Type B pancreatic cell (in vitro differentiated cells): Measurements from ENCODE around the gene SCAPER. TPM values are rescaled to one million over a fixed set of nuclear protein-coding genes. Genes with fewer than 3 reads are reported as not detected.

Experiments used
- DNase-seq: peaks from one replicate; pipeline ENCODE4 v3.0.0; 2021; ENCODE audit warnings: mixed read lengths; ENCODE audit not compliant: unreplicated experiment; ENCODE audit errors: extremely low spot score
- H3K27ac Mint-ChIP-seq: 2 replicates; pipeline ENCODE4 v1.8.0; 2021; ENCODE audit warnings: mild to moderate bottlenecking, mixed read lengths
- H3K27me3 Mint-ChIP-seq: 2 replicates; pipeline ENCODE4 v1.8.0; 2021; ENCODE audit warnings: mixed read lengths
- H3K36me3 Mint-ChIP-seq: 2 replicates; pipeline ENCODE4 v1.8.0; 2021; ENCODE audit warnings: mixed read lengths
- H3K4me1 Mint-ChIP-seq: one replicate; pipeline ENCODE4 v1.8.0; 2021; ENCODE audit warnings: mixed read lengths; ENCODE audit not compliant: unreplicated experiment
- H3K4me3 Mint-ChIP-seq: 2 replicates; pipeline ENCODE4 v1.8.0; 2021; ENCODE audit warnings: mild to moderate bottlenecking, mixed read lengths
- H3K9me3 Mint-ChIP-seq: 2 replicates; pipeline ENCODE4 v1.8.0; 2021; ENCODE audit warnings: mixed read lengths
- CTCF ChIP-seq: fragments of 200-600 bp; sonication (generic); conservative IDR thresholded peaks from 2 replicates; pipeline ENCODE4 v1.5.0; 2021; ENCODE audit warnings: antibody characterized with exemption, mild to moderate bottlenecking
- total RNA-seq: library from RNA; stranded (reverse); gene quantifications from 2 replicates; pipeline ENCODE4 v1.2.1, GENCODE V29; 2021; ENCODE audit warnings: low replicate concordance

SCAPER gene
- total RNA-seq, 1 donor from 2014 or later = 26.6 TPM

GRCh38 chr15:76846782-76847181 lies 58.4 kb downstream of the SCAPER start:
- no peak overlapping the region for H3K27ac Mint-ChIP-seq
- no peak overlapping the region for H3K4me3 Mint-ChIP-seq
- DNase-seq = no peak
- no peaks in the 10 kb centered on the region for H3K9me3 Mint-ChIP-seq
- TF ChIP-seq CTCF = no peak
- H3K36me3 Mint-ChIP-seq = peaks cover 30% of the 10 kb centered on the region
- H3K27me3 Mint-ChIP-seq = no peaks in the 10 kb centered on the region
- peaks cover 8% of the 10 kb centered on the region for H3K4me1 Mint-ChIP-seq

- H3K27ac Mint-ChIP-seq = no peak overlapping the region
- no peaks in the 10 kb centered on the region for H3K9me3 Mint-ChIP-seq
- no peak for TF ChIP-seq CTCF
- no peak for DNase-seq
- H3K36me3 Mint-ChIP-seq = peaks cover 18% of the 10 kb centered on the region
- H3K4me1 Mint-ChIP-seq = peaks cover 13% of the 10 kb centered on the region
- H3K4me3 Mint-ChIP-seq = no peak overlapping the region
- H3K27me3 Mint-ChIP-seq = no peaks in the 10 kb centered on the region
These were observed 61.0 kb downstream of the SCAPER start for GRCh38 chr15:76844096-76844495.

- H3K27ac Mint-ChIP-seq = no peak overlapping the region
- no peaks in the 10 kb centered on the region for H3K9me3 Mint-ChIP-seq
- DNase-seq = no peak
- no peaks in the 10 kb centered on the region for H3K27me3 Mint-ChIP-seq
- no peak for TF ChIP-seq CTCF
- no peak overlapping the region for H3K4me3 Mint-ChIP-seq
- H3K36me3 Mint-ChIP-seq = peaks cover 16% of the 10 kb centered on the region
- H3K4me1 Mint-ChIP-seq = peaks cover 13% of the 10 kb centered on the region
These were observed 61.9 kb downstream of the SCAPER start for GRCh38 chr15:76843269-76843668.

- Mint-ChIP-seq H3K4me3 (no peak overlapping the region), H3K27me3 (no peaks in the 10 kb centered on the region), H3K4me1 (peaks cover 13% of the 10 kb centered on the region), H3K36me3 (peaks cover 8% of the 10 kb centered on the region), H3K9me3 (peaks cover 4% of the 10 kb centered on the region), H3K27ac (no peak overlapping the region)
- no peak for DNase-seq
- TF ChIP-seq CTCF = peak; percentile 75
These were observed 64.2 kb downstream of the SCAPER start for GRCh38 chr15:76840830-76841460.

- Mint-ChIP-seq H3K4me1 (peaks cover 9% of the 10 kb centered on the region), H3K4me3 (no peak overlapping the region), H3K27me3 (no peaks in the 10 kb centered on the region), H3K9me3 (peaks cover 4% of the 10 kb centered on the region), H3K27ac (no peak overlapping the region), H3K36me3 (peaks cover 19% of the 10 kb centered on the region)
- no peak for TF ChIP-seq CTCF
- no peak for DNase-seq
These were observed 66.0 kb downstream of the SCAPER start for GRCh38 chr15:76839173-76839572.
